HEK293 (cell line): ENCODE data around the gene CD82.

Experiments
- EGR2 ChIP-seq: fragments of 450-650 bp; formaldehyde crosslinking; IDR thresholded peaks from 2 replicates; pipeline ENCODE4 v1.5.1; 2016; ENCODE audit warnings: low read depth, missing biosample characterization, missing genetic modification characterization
- GLI4 ChIP-seq: fragments of 450-650 bp; formaldehyde crosslinking; IDR thresholded peaks from 2 replicates; pipeline ENCODE4 v1.5.1; 2016; ENCODE audit warnings: missing biosample characterization, missing genetic modification characterization
- HOXC10 ChIP-seq: sonication (generic); formaldehyde crosslinking; IDR thresholded peaks from 2 replicates; pipeline ENCODE4 v1.8.1; 2023; ENCODE audit warnings: mild to moderate bottlenecking, missing genetic modification reagents
- INSM2 ChIP-seq: fragments of 450-650 bp; formaldehyde crosslinking; IDR thresholded peaks from 2 replicates; pipeline ENCODE4 v1.5.1; 2016; ENCODE audit warnings: missing biosample characterization, missing genetic modification characterization
- KLF1 ChIP-seq: fragments of 450-650 bp; formaldehyde crosslinking; IDR thresholded peaks from 2 replicates; pipeline ENCODE4 v1.5.1; 2016; ENCODE audit warnings: missing biosample characterization, missing genetic modification characterization
- SALL2 ChIP-seq: fragments of 450-650 bp; formaldehyde crosslinking; IDR thresholded peaks from 2 replicates; pipeline ENCODE4 v1.5.0; 2017; ENCODE audit warnings: missing biosample characterization, mild to moderate bottlenecking, missing genetic modification characterization, borderline replicate concordance
- TRIM28 ChIP-seq: IDR thresholded peaks from 2 replicates; pipeline ENCODE4 v1.6.1; 2011; ENCODE audit warnings: low read length, control low read depth, borderline replicate concordance
- TSHZ1 ChIP-seq: fragments of 450-650 bp; formaldehyde crosslinking; IDR thresholded peaks from 2 replicates; pipeline ENCODE4 v1.5.1; 2016; ENCODE audit warnings: missing biosample characterization, missing genetic modification characterization, borderline replicate concordance
- ZBTB21 ChIP-seq: fragments of 450-650 bp; formaldehyde crosslinking; IDR thresholded peaks from 2 replicates; pipeline ENCODE4 v1.5.1; 2017; ENCODE audit warnings: missing biosample characterization, missing genetic modification characterization
- ZIC2 ChIP-seq: fragments of 450-650 bp; formaldehyde crosslinking; IDR thresholded peaks from 2 replicates; pipeline ENCODE4 v1.5.1; 2016; ENCODE audit warnings: missing biosample characterization, missing genetic modification characterization
- ZNF2 ChIP-seq: fragments of 450-650 bp; formaldehyde crosslinking; IDR thresholded peaks from 2 replicates; pipeline ENCODE4 v1.5.1; 2016; ENCODE audit warnings: missing biosample characterization, missing genetic modification characterization
- ZNF335 ChIP-seq: fragments of 450-650 bp; formaldehyde crosslinking; conservative IDR thresholded peaks from 2 replicates; pipeline ENCODE4 v1.5.1; 2016; ENCODE audit warnings: missing biosample characterization, missing genetic modification characterization
- ZNF341 ChIP-seq: fragments of 450-650 bp; formaldehyde crosslinking; IDR thresholded peaks from 2 replicates; pipeline ENCODE4; 2016; ENCODE audit warnings: low read depth, missing biosample characterization, missing genetic modification characterization
- ZNF529 ChIP-seq: fragments of 450-650 bp; formaldehyde crosslinking; IDR thresholded peaks from 2 replicates; pipeline ENCODE4 v1.5.1; 2017; ENCODE audit warnings: missing genetic modification characterization, missing biosample characterization; ENCODE audit not compliant: insufficient replicate concordance
- ZNF558 ChIP-seq: fragments of 450-650 bp; formaldehyde crosslinking; IDR thresholded peaks from 2 replicates; pipeline ENCODE4 v1.5.1; 2016; ENCODE audit warnings: missing biosample characterization, missing genetic modification characterization
- ZNF560 ChIP-seq: fragments of 450-650 bp; formaldehyde crosslinking; IDR thresholded peaks from 2 replicates; pipeline ENCODE4 v1.5.1; 2017; ENCODE audit warnings: missing biosample characterization, missing genetic modification characterization, borderline replicate concordance
- ZNF626 ChIP-seq: fragments of 450-650 bp; sonication (Bioruptor Pico); formaldehyde crosslinking; IDR thresholded peaks from 2 replicates; pipeline ENCODE4 v1.5.1; 2018; ENCODE audit warnings: missing biosample characterization, missing genetic modification characterization, inconsistent platforms
- ZNF701 ChIP-seq: fragments of 450-650 bp; formaldehyde crosslinking; IDR thresholded peaks from 2 replicates; pipeline ENCODE4 v1.5.1; 2016; ENCODE audit warnings: missing biosample characterization, missing genetic modification characterization
- ZXDB ChIP-seq: fragments of 450-650 bp; formaldehyde crosslinking; IDR thresholded peaks from 2 replicates; pipeline ENCODE4 v1.5.1; 2016; ENCODE audit warnings: missing biosample characterization, missing genetic modification characterization
- TF ChIP-seq, protein P1 (sequence below): fragments of 450-650 bp; formaldehyde crosslinking; optimal IDR thresholded peaks from 2 replicates; pipeline ENCODE3; 2016; ENCODE audit warnings: missing biosample characterization, mild to moderate bottlenecking, missing genetic modification characterization
- TF ChIP-seq, protein P2 (sequence below): fragments of 450-650 bp; formaldehyde crosslinking; IDR thresholded peaks from 2 replicates; pipeline ENCODE4 v1.5.1; 2016; ENCODE audit warnings: missing biosample characterization, missing genetic modification characterization, borderline replicate concordance
- TF ChIP-seq, protein P3 (sequence below): fragments of 450-650 bp; formaldehyde crosslinking; IDR thresholded peaks from 2 replicates; pipeline ENCODE4 v1.5.1; 2017; ENCODE audit warnings: missing biosample characterization, missing genetic modification characterization

The CD82 gene

GRCh38 chr11:44564670-44565210 is 723 bp upstream of the CD82 start (continued):
- TF ChIP-seq ZNF529 (tag by site-specific recombination) (no peak), HOXC10 (no peak), GLI4 (tag by site-specific recombination) (no peak), INSM2 (tag by site-specific recombination) (no peak), TRIM28 (no peak), SALL2 (tag by site-specific recombination) (no peak), TSHZ1 (tag by site-specific recombination) (no peak), ZNF2 (tag by site-specific recombination) (no peak), ZNF701 (tag by site-specific recombination) (no peak), KLF1 (peak; percentile 82), ZNF341 (tag by site-specific recombination) (0 out of 2 replicates have a peak, but pooled peaks have one; percentile 14), ZNF626 (tag by site-specific recombination) (no peak), ZNF558 (tag by site-specific recombination) (no peak), ZBTB21 (tag by site-specific recombination) (no peak), ZNF560 (tag by site-specific recombination) (no peak), ZIC2 (tag by site-specific recombination) (0 out of 2 replicates have a peak, but pooled peaks have one; percentile 8), EGR2 (no peak), ZNF335 (tag by site-specific recombination) (peak; percentile 79), ZXDB (tag by site-specific recombination) (peak; percentile 60)
- TF ChIP-seq, protein P1, sequence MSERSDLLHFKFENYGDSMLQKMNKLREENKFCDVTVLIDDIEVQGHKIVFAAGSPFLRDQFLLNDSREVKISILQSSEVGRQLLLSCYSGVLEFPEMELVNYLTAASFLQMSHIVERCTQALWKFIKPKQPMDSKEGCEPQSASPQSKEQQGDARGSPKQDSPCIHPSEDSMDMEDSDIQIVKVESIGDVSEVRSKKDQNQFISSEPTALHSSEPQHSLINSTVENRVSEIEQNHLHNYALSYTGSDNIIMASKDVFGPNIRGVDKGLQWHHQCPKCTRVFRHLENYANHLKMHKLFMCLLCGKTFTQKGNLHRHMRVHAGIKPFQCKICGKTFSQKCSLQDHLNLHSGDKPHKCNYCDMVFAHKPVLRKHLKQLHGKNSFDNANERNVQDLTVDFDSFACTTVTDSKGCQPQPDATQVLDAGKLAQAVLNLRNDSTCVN (tag by site-specific recombination), result peak; percentile 5
- TF ChIP-seq, protein P2, sequence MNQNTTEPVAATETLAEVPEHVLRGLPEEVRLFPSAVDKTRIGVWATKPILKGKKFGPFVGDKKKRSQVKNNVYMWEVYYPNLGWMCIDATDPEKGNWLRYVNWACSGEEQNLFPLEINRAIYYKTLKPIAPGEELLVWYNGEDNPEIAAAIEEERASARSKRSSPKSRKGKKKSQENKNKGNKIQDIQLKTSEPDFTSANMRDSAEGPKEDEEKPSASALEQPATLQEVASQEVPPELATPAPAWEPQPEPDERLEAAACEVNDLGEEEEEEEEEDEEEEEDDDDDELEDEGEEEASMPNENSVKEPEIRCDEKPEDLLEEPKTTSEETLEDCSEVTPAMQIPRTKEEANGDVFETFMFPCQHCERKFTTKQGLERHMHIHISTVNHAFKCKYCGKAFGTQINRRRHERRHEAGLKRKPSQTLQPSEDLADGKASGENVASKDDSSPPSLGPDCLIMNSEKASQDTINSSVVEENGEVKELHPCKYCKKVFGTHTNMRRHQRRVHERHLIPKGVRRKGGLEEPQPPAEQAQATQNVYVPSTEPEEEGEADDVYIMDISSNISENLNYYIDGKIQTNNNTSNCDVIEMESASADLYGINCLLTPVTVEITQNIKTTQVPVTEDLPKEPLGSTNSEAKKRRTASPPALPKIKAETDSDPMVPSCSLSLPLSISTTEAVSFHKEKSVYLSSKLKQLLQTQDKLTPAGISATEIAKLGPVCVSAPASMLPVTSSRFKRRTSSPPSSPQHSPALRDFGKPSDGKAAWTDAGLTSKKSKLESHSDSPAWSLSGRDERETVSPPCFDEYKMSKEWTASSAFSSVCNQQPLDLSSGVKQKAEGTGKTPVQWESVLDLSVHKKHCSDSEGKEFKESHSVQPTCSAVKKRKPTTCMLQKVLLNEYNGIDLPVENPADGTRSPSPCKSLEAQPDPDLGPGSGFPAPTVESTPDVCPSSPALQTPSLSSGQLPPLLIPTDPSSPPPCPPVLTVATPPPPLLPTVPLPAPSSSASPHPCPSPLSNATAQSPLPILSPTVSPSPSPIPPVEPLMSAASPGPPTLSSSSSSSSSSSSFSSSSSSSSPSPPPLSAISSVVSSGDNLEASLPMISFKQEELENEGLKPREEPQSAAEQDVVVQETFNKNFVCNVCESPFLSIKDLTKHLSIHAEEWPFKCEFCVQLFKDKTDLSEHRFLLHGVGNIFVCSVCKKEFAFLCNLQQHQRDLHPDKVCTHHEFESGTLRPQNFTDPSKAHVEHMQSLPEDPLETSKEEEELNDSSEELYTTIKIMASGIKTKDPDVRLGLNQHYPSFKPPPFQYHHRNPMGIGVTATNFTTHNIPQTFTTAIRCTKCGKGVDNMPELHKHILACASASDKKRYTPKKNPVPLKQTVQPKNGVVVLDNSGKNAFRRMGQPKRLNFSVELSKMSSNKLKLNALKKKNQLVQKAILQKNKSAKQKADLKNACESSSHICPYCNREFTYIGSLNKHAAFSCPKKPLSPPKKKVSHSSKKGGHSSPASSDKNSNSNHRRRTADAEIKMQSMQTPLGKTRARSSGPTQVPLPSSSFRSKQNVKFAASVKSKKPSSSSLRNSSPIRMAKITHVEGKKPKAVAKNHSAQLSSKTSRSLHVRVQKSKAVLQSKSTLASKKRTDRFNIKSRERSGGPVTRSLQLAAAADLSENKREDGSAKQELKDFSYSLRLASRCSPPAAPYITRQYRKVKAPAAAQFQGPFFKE, result no peak
- TF ChIP-seq, protein P3, sequence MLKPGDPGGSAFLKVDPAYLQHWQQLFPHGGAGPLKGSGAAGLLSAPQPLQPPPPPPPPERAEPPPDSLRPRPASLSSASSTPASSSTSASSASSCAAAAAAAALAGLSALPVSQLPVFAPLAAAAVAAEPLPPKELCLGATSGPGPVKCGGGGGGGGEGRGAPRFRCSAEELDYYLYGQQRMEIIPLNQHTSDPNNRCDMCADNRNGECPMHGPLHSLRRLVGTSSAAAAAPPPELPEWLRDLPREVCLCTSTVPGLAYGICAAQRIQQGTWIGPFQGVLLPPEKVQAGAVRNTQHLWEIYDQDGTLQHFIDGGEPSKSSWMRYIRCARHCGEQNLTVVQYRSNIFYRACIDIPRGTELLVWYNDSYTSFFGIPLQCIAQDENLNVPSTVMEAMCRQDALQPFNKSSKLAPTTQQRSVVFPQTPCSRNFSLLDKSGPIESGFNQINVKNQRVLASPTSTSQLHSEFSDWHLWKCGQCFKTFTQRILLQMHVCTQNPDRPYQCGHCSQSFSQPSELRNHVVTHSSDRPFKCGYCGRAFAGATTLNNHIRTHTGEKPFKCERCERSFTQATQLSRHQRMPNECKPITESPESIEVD (tag by site-specific recombination), result no peak
